HAP-1 (cell line): ENCODE data around the gene TRIM3.

ENCODE experiments used
- DNase-seq, 2 experiments: peaks; one replicate each; pipeline ENCODE4 v3.0.0-alpha.2; 2016 to 2020; ENCODE audit warnings: low spot score in 2 of 2
- H3K27me3 ChIP-seq: fragments of 250-450 bp; sonication (Bioruptor Pico); 2 replicates; pipeline ENCODE4 v1.5.1; 2020; ENCODE audit warnings: low read depth, mild to moderate bottlenecking, moderate library complexity
- H3K36me3 ChIP-seq: fragments of 250-450 bp; sonication (Bioruptor Pico); replicated peaks from 2 replicates; pipeline ENCODE4 v1.5.1; 2020; ENCODE audit warnings: mild to moderate bottlenecking
- H3K4me1 ChIP-seq: fragments of 250-450 bp; sonication (Bioruptor Pico); 2 replicates; pipeline ENCODE4 v1.5.1; 2020; ENCODE audit warnings: mild to moderate bottlenecking
- H3K4me3 ChIP-seq: fragments of 250-450 bp; sonication (Bioruptor Pico); 2 replicates; pipeline ENCODE4 v1.5.1; 2020; ENCODE audit warnings: mild to moderate bottlenecking, moderate library complexity
- H3K9me3 ChIP-seq: fragments of 250-450 bp; sonication (Bioruptor Pico); 2 replicates; pipeline ENCODE4 v1.5.1; 2020; ENCODE audit warnings: mild to moderate bottlenecking, moderate library complexity
- in situ Hi-C: fragments of 300-500 bp; cut with MboI; formaldehyde crosslinking; loops from 3 replicates; pipeline ENCODE4 v1.14.3; 2020; ENCODE audit warnings: low sequenced_read_pairs, inconsistent platforms, mixed read lengths

The TRIM3 gene

GRCh38 chr11:6413791-6414201, 59.9 kb downstream of the TRIM3 start:
- H3K27me3 ChIP-seq = no peaks in the 10 kb centered on the region
- no peaks in the 10 kb centered on the region; the same call in 1 of the 2 replicates for H3K9me3 ChIP-seq
- DNase-seq = no peak
- no peaks in the 10 kb centered on the region for H3K4me1 ChIP-seq
- H3K36me3 ChIP-seq = peaks cover 13% of the 10 kb centered on the region
- in situ Hi-C loops = no loop called here
- no peak overlapping the region for H3K4me3 ChIP-seq

- Histone ChIP-seq H3K27me3 (no peaks in the 10 kb centered on the region), H3K9me3 (no peaks in the 10 kb centered on the region; the same call in 1 of the 2 replicates)
These were observed 62.1 kb downstream of the TRIM3 start for GRCh38 chr11:6411594-6412031.

GRCh38 chr11:6410695-6411430, 62.9 kb downstream of the TRIM3 start:
- Histone ChIP-seq H3K36me3 (peaks cover 13% of the 10 kb centered on the region), H3K4me3 (no peak overlapping the region), H3K4me1 (no peaks in the 10 kb centered on the region), H3K9me3 (no peaks in the 10 kb centered on the region; the same call in 1 of the 2 replicates), H3K27me3 (no peaks in the 10 kb centered on the region)
- in situ Hi-C loops = no loop called here
- DNase-seq = no peak

More at GRCh38 chr11:6411594-6412031, 62.1 kb downstream of the TRIM3 start:
- Histone ChIP-seq H3K36me3 (peaks cover 13% of the 10 kb centered on the region), H3K4me3 (no peak overlapping the region), H3K4me1 (no peaks in the 10 kb centered on the region)
- in situ Hi-C loops = no loop called here
- DNase-seq = no peak

- DNase-seq = no peak
- Histone ChIP-seq H3K4me3 (no peak overlapping the region), H3K9me3 (no peaks in the 10 kb centered on the region), H3K27me3 (no peaks in the 10 kb centered on the region), H3K36me3 (peaks cover 13% of the 10 kb centered on the region), H3K4me1 (no peaks in the 10 kb centered on the region)
- in situ Hi-C loops = no loop called here
These were observed 67.4 kb downstream of the TRIM3 start for GRCh38 chr11:6406370-6406769.

- Histone ChIP-seq H3K27me3 (no peaks in the 10 kb centered on the region), H3K9me3 (no peaks in the 10 kb centered on the region), H3K4me1 (no peaks in the 10 kb centered on the region), H3K36me3 (peaks cover 14% of the 10 kb centered on the region), H3K4me3 (no peak overlapping the region)
- in situ Hi-C loops = no loop called here
- DNase-seq = no peak
These were observed 67.9 kb downstream of the TRIM3 start for GRCh38 chr11:6405846-6406245.

GRCh38 chr11:6405052-6405667, 68.6 kb downstream of the TRIM3 start:
- no peaks in the 10 kb centered on the region for H3K4me1 ChIP-seq
- DNase-seq = no peak
- H3K4me3 ChIP-seq = no peak overlapping the region
- no peaks in the 10 kb centered on the region for H3K9me3 ChIP-seq
- in situ Hi-C loops = no loop called here
- no peaks in the 10 kb centered on the region for H3K27me3 ChIP-seq
- H3K36me3 ChIP-seq = peaks cover 8% of the 10 kb centered on the region

- no peaks in the 10 kb centered on the region for H3K9me3 ChIP-seq
- no peak overlapping the region for H3K4me3 ChIP-seq
- in situ Hi-C loops = no loop called here
- H3K27me3 ChIP-seq = no peaks in the 10 kb centered on the region
- H3K4me1 ChIP-seq = no peaks in the 10 kb centered on the region
- DNase-seq = no peak
- peaks cover 6% of the 10 kb centered on the region for H3K36me3 ChIP-seq
These were observed 69.2 kb downstream of the TRIM3 start for GRCh38 chr11:6404342-6405051.

GRCh38 chr11:6403539-6403938, 70.2 kb downstream of the TRIM3 start:
- H3K36me3 ChIP-seq = peaks cover 3% of the 10 kb centered on the region; the same call in 1 of the 2 replicates
- in situ Hi-C loops = no loop called here
- H3K4me1 ChIP-seq = no peaks in the 10 kb centered on the region
- H3K9me3 ChIP-seq = no peaks in the 10 kb centered on the region
- DNase-seq = no peak
- H3K27me3 ChIP-seq = no peaks in the 10 kb centered on the region
- no peak overlapping the region for H3K4me3 ChIP-seq

- Histone ChIP-seq H3K36me3 (peaks cover 3% of the 10 kb centered on the region), H3K4me3 (no peak overlapping the region), H3K27me3 (no peaks in the 10 kb centered on the region), H3K4me1 (no peaks in the 10 kb centered on the region), H3K9me3 (no peaks in the 10 kb centered on the region)
- no peak for DNase-seq
- in situ Hi-C loops = no loop called here
These were observed 71.2 kb downstream of the TRIM3 start for GRCh38 chr11:6402561-6402981.

GRCh38 chr11:6402061-6402470, 71.7 kb downstream of the TRIM3 start:
- peaks cover 3% of the 10 kb centered on the region for H3K36me3 ChIP-seq

GRCh38 chr11:6401464-6401863, 72.3 kb downstream of the TRIM3 start:
- Histone ChIP-seq H3K36me3 (peaks cover 3% of the 10 kb centered on the region), H3K4me3 (no peak overlapping the region), H3K4me1 (no peaks in the 10 kb centered on the region), H3K9me3 (no peaks in the 10 kb centered on the region), H3K27me3 (no peaks in the 10 kb centered on the region)
- DNase-seq = no peak
- in situ Hi-C loops = no loop called here

More at GRCh38 chr11:6402061-6402470, 71.7 kb downstream of the TRIM3 start:
- no peaks in the 10 kb centered on the region for H3K4me1 ChIP-seq
- no peaks in the 10 kb centered on the region for H3K9me3 ChIP-seq
- in situ Hi-C loops = no loop called here
- H3K27me3 ChIP-seq = no peaks in the 10 kb centered on the region
- no peak overlapping the region for H3K4me3 ChIP-seq
- DNase-seq = no peak

GRCh38 chr11:6400431-6401345, 73.1 kb downstream of the TRIM3 start:
- no peaks in the 10 kb centered on the region for H3K4me1 ChIP-seq
- H3K36me3 ChIP-seq = peaks cover 3% of the 10 kb centered on the region
- H3K4me3 ChIP-seq = no peak overlapping the region
- H3K9me3 ChIP-seq = no peaks in the 10 kb centered on the region
- H3K27me3 ChIP-seq = no peaks in the 10 kb centered on the region
- no peak for DNase-seq
- in situ Hi-C loops = no loop called here
